Panc1 (cell line): Measurements from ENCODE around the gene FMO1. TPM values are rescaled to one million over a fixed set of nuclear protein-coding genes. Genes with fewer than 3 reads are reported as not detected.

Experiments
- ATAC-seq: fragments of 200-7000 bp; cut with Tn5 transposase; 2 replicates; pipeline ENCODE4 v1.9.1; 2020; ENCODE audit warnings: mild to moderate bottlenecking, moderate library complexity
- BruUV-seq: library from RNA; stranded (reverse); fragments of 400-500 nt; replicated peaks from 2 replicates; lab custom pipeline; 2021; lab: Mats Ljungman, UMichigan
- CTCF ChIA-PET: fragments of 300-600 bp; sonication (Branson Sonifier 250); formaldehyde crosslinking; loops from one replicate; lab custom pipeline; 2022; ENCODE audit warnings: antibody characterized with exemption; lab: Charles Lee
- POLR2A ChIA-PET: fragments of 300-600 bp; sonication (Branson Sonifier 250); formaldehyde crosslinking; loops from one replicate; lab custom pipeline; 2022; ENCODE audit warnings: antibody characterized with exemption; lab: Charles Lee
- DNase-seq: peaks from one replicate; pipeline ENCODE4 v3.0.0-alpha.2; 2010; ENCODE audit warnings: low read depth, low spot score
- H3K27ac ChIP-seq: 2 replicates; pipeline ENCODE4 v1.5.1; 2011; ENCODE audit warnings: mild to moderate bottlenecking, low read length, inconsistent platforms
- H3K27me3 ChIP-seq: fragments of 200-500 bp; sonication (Bioruptor generic); 2 replicates; pipeline ENCODE4 v1.6.0; 2014; ENCODE audit warnings: low read length, inconsistent platforms; ENCODE audit not compliant: control insufficient read depth, insufficient read depth
- H3K36me3 ChIP-seq: fragments of 200-500 bp; sonication (Bioruptor generic); 2 replicates; pipeline ENCODE4 v1.5.1; 2014; ENCODE audit warnings: inconsistent platforms, mild to moderate bottlenecking, low read length, moderate library complexity; ENCODE audit not compliant: control insufficient read depth, insufficient read depth
- H3K4me1 ChIP-seq: 2 replicates; pipeline ENCODE4 v1.5.1; 2011; ENCODE audit warnings: inconsistent platforms, mild to moderate bottlenecking, low read length, moderate library complexity; ENCODE audit not compliant: control insufficient read depth, insufficient read depth
- H3K4me3 ChIP-seq, 2 experiments: 2 replicates each; pipeline ENCODE4 v1.5.1; 2011 to 2012; ENCODE audit warnings: low read depth in 2 of 2, low read length in 2 of 2, mild to moderate bottlenecking in 2 of 2, inconsistent platforms in 1 of 2, moderate library complexity in 1 of 2
- H3K9me3 ChIP-seq: fragments of 200-500 bp; sonication (Bioruptor generic); 2 replicates; pipeline ENCODE4 v1.5.1; 2014; ENCODE audit warnings: low read depth, mild to moderate bottlenecking, inconsistent platforms, low read length, moderate library complexity; ENCODE audit not compliant: control insufficient read depth, insufficient read depth
- CTCF ChIP-seq: fragments of 450-650 bp; IDR thresholded peaks from 2 replicates; pipeline ENCODE4 v1.5.1; 2017; ENCODE audit warnings: mild to moderate bottlenecking
- POLR2AphosphoS5 ChIP-seq: IDR thresholded peaks from 2 replicates; pipeline ENCODE4 v1.6.1; 2012; ENCODE audit warnings: mild to moderate bottlenecking, low read depth, low read length, moderate library complexity
- SIN3A ChIP-seq: IDR thresholded peaks from 2 replicates; pipeline ENCODE4 v1.6.1; 2012; ENCODE audit warnings: low read depth, mild to moderate bottlenecking, low read length, moderate library complexity, borderline replicate concordance; ENCODE audit not compliant: insufficient read depth
- TCF7L2 ChIP-seq: IDR thresholded peaks from 2 replicates; pipeline ENCODE4 v1.6.1; 2011; ENCODE audit warnings: mild to moderate bottlenecking, low read depth, low read length, inconsistent platforms
- in situ Hi-C: cut with HindIII; loops from 2 replicates; pipeline ENCODE4 v1.10.0; 2016; ENCODE audit warnings: low sequenced_read_pairs, low pct_unique_long_range_greater_than_20kb
- intact Hi-C: fragments of 100-400 bp; cut with micrococcal nuclease; formaldehyde crosslinking; loops from one replicate; pipeline ENCODE4 v1.10.0; 2022; ENCODE audit not compliant: unreplicated experiment
- total RNA-seq: library from RNA; stranded (reverse); gene quantifications from one replicate; pipeline ENCODE4 v1.2.1, GENCODE V29; 2021; ENCODE audit not compliant: unreplicated experiment
- TF ChIP-seq, protein P1 (sequence below), 2 experiments: IDR thresholded peaks; 2 replicates each; pipeline ENCODE4 v1.6.1; 2011 to 2012; ENCODE audit warnings: low read depth in 2 of 2, control low read depth in 1 of 2, low read length in 1 of 2, mild to moderate bottlenecking in 1 of 2, moderate library complexity in 1 of 2; ENCODE audit not compliant: insufficient read depth in 1 of 2

Gene FMO1
- total RNA-seq, 1 experiment from 2014 or later: not detected

GRCh38 chr1:171220081-171220420 lies 28.2 kb upstream of the FMO1 start:
- ATAC-seq (no peak), DNase-seq (no peak)
- ChIA-PET POLR2A (no interaction called here), CTCF (no interaction called here)
- H3K4me1 ChIP-seq: no peaks in the 10 kb centered on the region
- no peaks in the 10 kb centered on the region for H3K9me3 ChIP-seq
- in situ Hi-C loops (no loop called here), intact Hi-C loops (no loop called here)
- H3K27ac ChIP-seq: no peak overlapping the region
- H3K36me3 ChIP-seq: no peaks in the 10 kb centered on the region
- H3K27me3 ChIP-seq: no peaks in the 10 kb centered on the region
- no TSS peak for BruUV-seq
- H3K4me3 ChIP-seq: no peak overlapping the region
- no peak for TF ChIP-seq TCF7L2
- TF ChIP-seq CTCF: no peak
- no peak for TF ChIP-seq SIN3A
- TF ChIP-seq, protein P1, sequence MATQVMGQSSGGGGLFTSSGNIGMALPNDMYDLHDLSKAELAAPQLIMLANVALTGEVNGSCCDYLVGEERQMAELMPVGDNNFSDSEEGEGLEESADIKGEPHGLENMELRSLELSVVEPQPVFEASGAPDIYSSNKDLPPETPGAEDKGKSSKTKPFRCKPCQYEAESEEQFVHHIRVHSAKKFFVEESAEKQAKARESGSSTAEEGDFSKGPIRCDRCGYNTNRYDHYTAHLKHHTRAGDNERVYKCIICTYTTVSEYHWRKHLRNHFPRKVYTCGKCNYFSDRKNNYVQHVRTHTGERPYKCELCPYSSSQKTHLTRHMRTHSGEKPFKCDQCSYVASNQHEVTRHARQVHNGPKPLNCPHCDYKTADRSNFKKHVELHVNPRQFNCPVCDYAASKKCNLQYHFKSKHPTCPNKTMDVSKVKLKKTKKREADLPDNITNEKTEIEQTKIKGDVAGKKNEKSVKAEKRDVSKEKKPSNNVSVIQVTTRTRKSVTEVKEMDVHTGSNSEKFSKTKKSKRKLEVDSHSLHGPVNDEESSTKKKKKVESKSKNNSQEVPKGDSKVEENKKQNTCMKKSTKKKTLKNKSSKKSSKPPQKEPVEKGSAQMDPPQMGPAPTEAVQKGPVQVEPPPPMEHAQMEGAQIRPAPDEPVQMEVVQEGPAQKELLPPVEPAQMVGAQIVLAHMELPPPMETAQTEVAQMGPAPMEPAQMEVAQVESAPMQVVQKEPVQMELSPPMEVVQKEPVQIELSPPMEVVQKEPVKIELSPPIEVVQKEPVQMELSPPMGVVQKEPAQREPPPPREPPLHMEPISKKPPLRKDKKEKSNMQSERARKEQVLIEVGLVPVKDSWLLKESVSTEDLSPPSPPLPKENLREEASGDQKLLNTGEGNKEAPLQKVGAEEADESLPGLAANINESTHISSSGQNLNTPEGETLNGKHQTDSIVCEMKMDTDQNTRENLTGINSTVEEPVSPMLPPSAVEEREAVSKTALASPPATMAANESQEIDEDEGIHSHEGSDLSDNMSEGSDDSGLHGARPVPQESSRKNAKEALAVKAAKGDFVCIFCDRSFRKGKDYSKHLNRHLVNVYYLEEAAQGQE (IDR thresholded peaks at IDR 0.05; ENCODE audit: insufficient read depth in 1 of 2, low read depth in 2 of 2, low read length in 1 of 2): no peak
- no peak for TF ChIP-seq POLR2AphosphoS5

DNA sequence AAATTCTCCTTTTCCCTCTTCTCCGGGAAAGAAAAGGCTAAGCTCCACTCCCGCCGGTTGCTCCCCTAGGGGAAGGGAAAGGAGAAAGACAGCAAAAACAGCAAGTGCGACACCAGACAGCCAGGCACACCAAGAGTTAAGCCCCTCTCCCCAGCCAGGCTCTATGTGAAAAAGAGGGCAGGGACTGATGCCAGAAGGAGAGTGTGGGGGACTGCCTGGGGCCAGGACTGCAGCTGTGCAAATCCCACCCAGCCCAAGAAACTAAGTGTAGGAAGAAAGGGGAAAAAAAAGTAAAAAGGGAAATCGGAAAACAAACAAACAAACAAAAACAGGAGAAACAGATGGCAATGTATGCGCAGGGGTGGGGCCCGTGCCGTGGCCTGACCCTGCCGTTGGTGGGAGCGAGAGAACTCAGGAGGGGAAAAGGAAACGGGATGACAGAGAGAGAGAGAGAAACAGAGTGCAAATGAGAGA lies 27.7 kb upstream of the FMO1 start:
- ChIA-PET CTCF (no interaction called here), POLR2A (no interaction called here)
- BruUV-seq: no TSS peak
- H3K4me3 ChIP-seq: no peak overlapping the region
- no peaks in the 10 kb centered on the region for H3K4me1 ChIP-seq
- in situ Hi-C loops (no loop called here), intact Hi-C loops (no loop called here)
- TF ChIP-seq CTCF (no peak), SIN3A (no peak), TCF7L2 (no peak)
- DNase-seq: no peak
- no peaks in the 10 kb centered on the region for H3K9me3 ChIP-seq
- ATAC-seq: no peak
- no peaks in the 10 kb centered on the region for H3K36me3 ChIP-seq
- no peaks in the 10 kb centered on the region for H3K27me3 ChIP-seq
- H3K27ac ChIP-seq: no peak overlapping the region
